Kidney (tissue), 14 donors: Measurements from ENCODE around the gene EFNA3. TPM values are rescaled to one million over a fixed set of nuclear protein-coding genes. Genes with fewer than 3 reads are reported as not detected.

Experiments used
- DNase-seq, 5 donors: peaks; one replicate each; pipeline ENCODE4 v3.0.0-alpha.2; 2013 to 2020
- FAIRE-seq: peaks from 2 replicates; lab custom pipeline; 2012; peaks lifted over from hg19 to GRCh38; lab: Jason Lieb, UNC
- H3K27ac ChIP-seq, 2 donors: one replicate each; pipeline ENCODE4 v1.7.0; 2013; ENCODE audit warnings: low read depth in 2 of 2, low read length in 2 of 2, inconsistent platforms in 1 of 2
- H3K27me3 ChIP-seq: one replicate; pipeline ENCODE4 v1.7.1; 2013; ENCODE audit warnings: low read length, inconsistent platforms; ENCODE audit not compliant: control insufficient read depth, insufficient read depth
- H3K36me3 ChIP-seq, 3 donors: one replicate each; pipeline versions ENCODE4 v1.7.0 to v1.7.1; 2013; ENCODE audit warnings: low read length in 3 of 3, control low read depth in 1 of 3, inconsistent platforms in 1 of 3; ENCODE audit not compliant: insufficient read depth in 3 of 3, control insufficient read depth in 2 of 3
- H3K4me1 ChIP-seq, 3 donors: one replicate each; pipeline versions ENCODE4 v1.7.0 to v1.7.1; 2013; ENCODE audit warnings: low read length in 3 of 3, inconsistent platforms in 1 of 3, low read depth in 1 of 3; ENCODE audit not compliant: control insufficient read depth in 2 of 3, insufficient read depth in 2 of 3
- H3K4me3 ChIP-seq, 3 donors: one replicate each; pipeline versions ENCODE4 v1.7.0 to v1.8.1; 2013; ENCODE audit warnings: low read length in 3 of 3, control low read depth in 1 of 3, inconsistent platforms in 1 of 3
- H3K9ac ChIP-seq, 3 donors: one replicate each; pipeline versions ENCODE4 v1.7.0 to v1.7.1; 2013; ENCODE audit warnings: low read length in 3 of 3, control low read depth in 1 of 3, inconsistent platforms in 1 of 3
- H3K9me3 ChIP-seq, 3 donors: one replicate each; pipeline versions ENCODE4 v1.7.0 to v1.7.1; 2013; ENCODE audit warnings: low read length in 3 of 3, control low read depth in 1 of 3, inconsistent platforms in 1 of 3; ENCODE audit not compliant: control insufficient read depth in 2 of 3, insufficient read depth in 1 of 3
- CTCF ChIP-seq: IDR thresholded peaks from 3 replicates; pipeline ENCODE4 v1.5.1; 2012; ENCODE audit warnings: mild to moderate bottlenecking, moderate library complexity, borderline replicate concordance; ENCODE audit not compliant: insufficient read depth; ENCODE audit errors: extremely low read depth
- intact Hi-C: fragments of 100-400 bp; cut with DNase I; formaldehyde crosslinking; loops from one replicate; pipeline ENCODE4 v1.11.1; 2022
- polyA plus RNA-seq: library from polyadenylated mRNA; stranded (reverse); fragments of 350-450 nt; fragmentation: Illumina TruSeq; extraction: RNeasy Lipid Tissue Mini Kit (QIAGEN cat#74804); gene quantifications from one replicate; pipeline ENCODE4 v1.2.3, GENCODE V29; 2014; ENCODE audit warnings: low read depth, low replicate concordance; ENCODE audit not compliant: insufficient read depth
- total RNA-seq: library from RNA; stranded (reverse); fragmentation: NEBNext Ultra II Directional; extraction: Animal tissue kit (Norgen Biotek cat#: 25700); gene quantifications from one replicate; pipeline ENCODE4 v1.2.1, GENCODE V29; 2021
- donor health status: control.
- donor health status: control.
- donor health status: control.
- donor health status: control.
- donor health status: control.
- donor health status: DM: yes; HTN: yes; CAD: no.
- donor health status: Normal renal cell carcinoma (clear cell type).

EFNA3 gene
- total and polyA plus RNA-seq, 2 donors from 2014 or later, result 1.2 to 1.7 TPM

GRCh38 chr1:155079487-155080311 is 1.1 kb downstream of the EFNA3 start:
- peaks cover 3 to 30% (median 18%) of the 10 kb centered on the region in 3 donors for H3K4me1 ChIP-seq
- H3K36me3 ChIP-seq, result no peaks in the 10 kb centered on the region
- H3K27ac ChIP-seq, result no peak overlapping the region
- H3K9ac ChIP-seq, result no peak overlapping the region
- peak overlapping the region in 1 of 3 donors; percentile 32 for H3K4me3 ChIP-seq
- peaks cover 9% of the 10 kb centered on the region for H3K27me3 ChIP-seq
- H3K9me3 ChIP-seq, result no peaks in the 10 kb centered on the region
- intact Hi-C loops, result no loop called here
- DNase-seq (peak; percentile 24 to 78 (median 46)), FAIRE-seq (no peak)
- TF ChIP-seq CTCF, result no peak

GRCh38 chr1:155080312-155081228 is 1.9 kb downstream of the EFNA3 start:
- H3K4me3 ChIP-seq, result peak overlapping the region in 1 of 3 donors; percentile 16
- H3K9ac ChIP-seq, result no peak overlapping the region
- no peak for TF ChIP-seq CTCF
- no peak overlapping the region for H3K27ac ChIP-seq
- peaks cover 3 to 31% (median 18%) of the 10 kb centered on the region in 3 donors for H3K4me1 ChIP-seq
- H3K27me3 ChIP-seq, result peaks cover 9% of the 10 kb centered on the region
- DNase-seq (peak; percentile 78 to 95 (median 92)), FAIRE-seq (no peak)
- no peaks in the 10 kb centered on the region for H3K9me3 ChIP-seq
- H3K36me3 ChIP-seq, result no peaks in the 10 kb centered on the region
- intact Hi-C loops, result no loop called here

GRCh38 chr1:155081472-155082300 is 3.0 kb downstream of the EFNA3 start:
- intact Hi-C loops, result no loop called here

More at GRCh38 chr1:155081472-155082300, 3.0 kb downstream of the EFNA3 start:
- Histone ChIP-seq H3K9ac (peak overlapping the region in 1 of 3 donors; percentile 26), H3K36me3 (no peaks in the 10 kb centered on the region), H3K9me3 (no peaks in the 10 kb centered on the region), H3K27me3 (peaks cover 9% of the 10 kb centered on the region), H3K4me1 (peaks cover 3 to 35% (median 18%) of the 10 kb centered on the region in 3 donors), H3K4me3 (no peak overlapping the region), H3K27ac (no peak overlapping the region)
- DNase-seq, result peak in 4 of 5 donors; percentile 43 to 73 (median 63)
- FAIRE-seq, result no peak
- no peak for TF ChIP-seq CTCF
